ENCODE measurements around the gene GHSR.

DNA sequence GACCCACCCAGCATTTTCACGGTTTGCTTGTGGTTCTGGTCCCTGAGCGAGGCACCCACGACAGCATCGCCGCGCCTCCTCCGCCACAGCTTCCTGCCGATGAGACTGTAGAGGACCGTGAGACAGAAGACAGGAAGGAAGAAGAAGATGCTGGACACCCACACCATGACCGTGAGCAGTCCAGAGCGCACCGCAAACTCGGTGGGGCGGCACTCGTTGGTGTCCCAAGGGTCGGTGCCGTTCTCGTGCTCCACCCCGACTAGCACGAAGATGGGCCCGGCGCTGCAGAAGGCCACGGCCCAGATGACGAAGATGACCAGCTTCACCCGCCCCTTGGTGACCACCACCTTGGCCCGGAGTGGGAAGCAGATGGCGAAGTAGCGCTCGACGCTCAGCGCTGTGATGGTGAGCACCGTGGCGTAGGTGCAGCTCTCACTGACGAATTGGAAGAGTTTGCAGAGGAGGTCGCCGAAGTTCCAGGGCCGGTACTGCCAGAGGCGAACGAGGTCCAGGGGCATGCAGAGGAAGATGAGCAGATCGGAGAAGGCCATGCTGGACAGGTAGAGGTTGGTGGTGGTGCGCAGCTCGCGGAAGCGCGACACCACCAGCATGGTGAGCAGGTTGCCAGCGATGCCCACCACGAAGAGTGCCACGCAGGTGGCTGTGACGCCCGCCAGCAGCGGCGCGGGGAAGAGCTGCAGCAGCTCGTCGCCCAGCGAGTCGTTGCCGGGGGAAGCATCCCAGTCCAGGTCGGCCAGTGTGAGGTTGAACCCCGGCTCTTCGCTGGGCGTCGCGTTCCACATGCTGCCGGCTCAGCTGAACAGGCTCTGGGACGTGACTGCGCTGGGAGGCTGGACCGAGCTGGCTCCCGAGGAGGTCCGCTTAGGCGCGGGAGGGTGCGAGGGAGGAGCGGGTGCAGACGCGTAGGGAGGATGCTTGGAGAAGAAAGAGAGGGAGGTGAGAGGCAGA, at the start of gene GHSR:
- TF ChIP-seq, protein P1, sequence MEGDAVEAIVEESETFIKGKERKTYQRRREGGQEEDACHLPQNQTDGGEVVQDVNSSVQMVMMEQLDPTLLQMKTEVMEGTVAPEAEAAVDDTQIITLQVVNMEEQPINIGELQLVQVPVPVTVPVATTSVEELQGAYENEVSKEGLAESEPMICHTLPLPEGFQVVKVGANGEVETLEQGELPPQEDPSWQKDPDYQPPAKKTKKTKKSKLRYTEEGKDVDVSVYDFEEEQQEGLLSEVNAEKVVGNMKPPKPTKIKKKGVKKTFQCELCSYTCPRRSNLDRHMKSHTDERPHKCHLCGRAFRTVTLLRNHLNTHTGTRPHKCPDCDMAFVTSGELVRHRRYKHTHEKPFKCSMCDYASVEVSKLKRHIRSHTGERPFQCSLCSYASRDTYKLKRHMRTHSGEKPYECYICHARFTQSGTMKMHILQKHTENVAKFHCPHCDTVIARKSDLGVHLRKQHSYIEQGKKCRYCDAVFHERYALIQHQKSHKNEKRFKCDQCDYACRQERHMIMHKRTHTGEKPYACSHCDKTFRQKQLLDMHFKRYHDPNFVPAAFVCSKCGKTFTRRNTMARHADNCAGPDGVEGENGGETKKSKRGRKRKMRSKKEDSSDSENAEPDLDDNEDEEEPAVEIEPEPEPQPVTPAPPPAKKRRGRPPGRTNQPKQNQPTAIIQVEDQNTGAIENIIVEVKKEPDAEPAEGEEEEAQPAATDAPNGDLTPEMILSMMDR (IDR thresholded peaks at IDR 0.05) = no peak
- no peak for TF ChIP-seq ZFX (IDR thresholded peaks at IDR 0.05; ENCODE audit: borderline replicate concordance)
